H1 (cell line): ENCODE results near the gene KRT81. TPM values are rescaled to one million over a fixed set of nuclear protein-coding genes. Genes with fewer than 3 reads are reported as not detected.

Experiments used
- CTCF ChIA-PET: fragments of 300-600 bp; sonication (Branson Sonifier 250); formaldehyde crosslinking; loops from one replicate; lab custom pipeline; 2021; ENCODE audit not compliant: partially characterized antibody; lab: Charles Lee
- POLR2A ChIA-PET: fragments of 300-600 bp; sonication (Branson Sonifier 250); formaldehyde crosslinking; loops from one replicate; lab custom pipeline; 2021; ENCODE audit warnings: inconsistent platforms; ENCODE audit not compliant: partially characterized antibody; lab: Charles Lee
- DNase-seq, 2 experiments: peaks; one replicate each; pipeline versions ENCODE4 v3.0.0 to v3.0.0-alpha.2; 2010 to 2022; ENCODE audit warnings: low spot score in 2 of 2, low read depth in 1 of 2, mixed read lengths in 1 of 2
- FAIRE-seq: peaks from 2 replicates; lab custom pipeline; 2011; peaks lifted over from hg19 to GRCh38; lab: Jason Lieb, UNC
- H2AFZ ChIP-seq: 2 replicates; pipeline ENCODE4 v1.8.1; 2012; ENCODE audit warnings: low read length, inconsistent platforms
- H2AK5ac ChIP-seq: 2 replicates; pipeline ENCODE4 v1.6.1; 2013; ENCODE audit warnings: low read depth, low read length
- H2BK120ac ChIP-seq: replicated peaks from 2 replicates; pipeline ENCODE3; 2013; ENCODE audit warnings: low read depth, low read length, inconsistent platforms
- H2BK12ac ChIP-seq: 2 replicates; pipeline ENCODE4 v1.6.1; 2013; ENCODE audit warnings: low read depth, low read length
- H2BK15ac ChIP-seq: 2 replicates; pipeline ENCODE4 v1.6.1; 2013; ENCODE audit warnings: low read length
- H2BK20ac ChIP-seq: 2 replicates; pipeline ENCODE4 v1.6.1; 2013; ENCODE audit warnings: low read length
- H2BK5ac ChIP-seq: 2 replicates; pipeline ENCODE4 v1.6.1; 2013; ENCODE audit warnings: low read depth, low read length
- H3K14ac ChIP-seq: 2 replicates; pipeline ENCODE4 v1.6.1; 2013; ENCODE audit warnings: inconsistent platforms; ENCODE audit not compliant: insufficient read length
- H3K18ac ChIP-seq: 2 replicates; pipeline ENCODE4 v1.6.1; 2013; ENCODE audit warnings: low read length; ENCODE audit errors: extremely low read depth
- H3K23ac ChIP-seq: 2 replicates; pipeline ENCODE4 v1.6.1; 2013; ENCODE audit warnings: inconsistent platforms; ENCODE audit not compliant: insufficient read length
- H3K23me2 ChIP-seq: 2 replicates; pipeline ENCODE4 v1.6.1; 2013; ENCODE audit warnings: low read depth, low read length
- H3K27ac ChIP-seq: 2 replicates; pipeline ENCODE4 v1.6.1; 2011; ENCODE audit warnings: low read depth, low read length, inconsistent platforms
- H3K27me3 ChIP-seq, 4 experiments: replicated peaks in 1 of 4; 1 replicate in 1 of 4; 2 replicates in 3 of 4; pipeline versions ENCODE4 v1.6.1 to v1.8.1; 2011 to 2013; ENCODE audit warnings: low read length in 3 of 4, mild to moderate bottlenecking in 3 of 4, inconsistent platforms in 2 of 4, mixed read lengths in 2 of 4, moderate library complexity in 1 of 4; ENCODE audit not compliant: control insufficient read depth in 3 of 4, insufficient read depth in 3 of 4; ENCODE audit errors: extremely low read depth in 1 of 4
- H3K36me3 ChIP-seq, 4 experiments: 2 replicates each; pipeline versions ENCODE4 v1.6.1 to v1.8.1; 2011 to 2013; ENCODE audit warnings: mild to moderate bottlenecking in 4 of 4, low read length in 3 of 4, moderate library complexity in 2 of 4, control low read depth in 1 of 4, inconsistent platforms in 1 of 4; ENCODE audit not compliant: insufficient read depth in 4 of 4, control insufficient read depth in 2 of 4
- H3K4ac ChIP-seq: replicated peaks from 2 replicates; pipeline ENCODE3; 2013; ENCODE audit warnings: low read length, low read depth, mixed read lengths, inconsistent platforms; ENCODE audit not compliant: insufficient read length
- H3K4me1 ChIP-seq, 4 experiments: replicated peaks in 1 of 4; 1 replicate in 1 of 4; 2 replicates in 3 of 4; pipeline versions ENCODE4 v1.6.1 to v1.8.1; 2011 to 2013; ENCODE audit warnings: low read length in 3 of 4, inconsistent platforms in 2 of 4, mixed read lengths in 1 of 4; ENCODE audit not compliant: insufficient read depth in 4 of 4, control insufficient read depth in 3 of 4
- H3K4me2 ChIP-seq, 2 experiments: 2 replicates each; pipeline versions ENCODE4 v1.6.1 to v1.8.1; 2011 to 2013; ENCODE audit warnings: low read depth in 2 of 2, low read length in 2 of 2, control low read depth in 1 of 2, inconsistent platforms in 1 of 2, mild to moderate bottlenecking in 1 of 2; ENCODE audit not compliant: insufficient read depth in 1 of 2
- H3K4me3 ChIP-seq, 4 experiments: fragments of 200-600, 300-600 bp in 1 of 4; sonication (generic), shearing (Covaris generic), sonication (Bioruptor Twin) in 1 of 4; 2 replicates each; pipeline versions ENCODE4 v1.5.1 to v1.8.1; 2011 to 2016; ENCODE audit warnings: low read length in 4 of 4, low read depth in 3 of 4, control low read depth in 2 of 4, inconsistent platforms in 2 of 4, mild to moderate bottlenecking in 2 of 4, mixed read lengths in 1 of 4, moderate library complexity in 1 of 4; ENCODE audit not compliant: insufficient read depth in 2 of 4; ENCODE audit errors: extremely low read depth in 1 of 4
- H3K56ac ChIP-seq: replicated peaks from 2 replicates; pipeline ENCODE3; 2013; ENCODE audit warnings: low read depth, mild to moderate bottlenecking, mixed read lengths, low read length, inconsistent platforms; ENCODE audit not compliant: insufficient read length
- H3K79me1 ChIP-seq: 2 replicates; pipeline ENCODE4 v1.6.1; 2013; ENCODE audit warnings: low read depth, low read length, control low read depth
- H3K79me2 ChIP-seq, 2 experiments: 2 replicates each; pipeline versions ENCODE4 v1.6.1 to v1.8.1; 2012 to 2013; ENCODE audit warnings: low read length in 2 of 2, mild to moderate bottlenecking in 2 of 2, inconsistent platforms in 1 of 2; ENCODE audit not compliant: insufficient read depth in 2 of 2, control insufficient read depth in 1 of 2
- H3K9ac ChIP-seq, 4 experiments: replicated peaks in 1 of 4; 1 replicate in 1 of 4; 2 replicates in 3 of 4; pipeline versions ENCODE4 v1.6.1 to v1.8.1; 2011 to 2013; ENCODE audit warnings: low read depth in 3 of 4, low read length in 3 of 4, control low read depth in 2 of 4, mild to moderate bottlenecking in 2 of 4, moderate library complexity in 2 of 4, inconsistent platforms in 1 of 4; ENCODE audit errors: extremely low read depth in 1 of 4
- H3K9me3 ChIP-seq, 2 experiments: 2 replicates each; pipeline versions ENCODE4 v1.6.1 to v1.8.1; 2012 to 2013; ENCODE audit warnings: mild to moderate bottlenecking in 2 of 2, moderate library complexity in 2 of 2, control low read depth in 1 of 2, inconsistent platforms in 1 of 2, low read depth in 1 of 2, low read length in 1 of 2, mixed read lengths in 1 of 2; ENCODE audit not compliant: insufficient read depth in 2 of 2
- H4K20me1 ChIP-seq, 2 experiments: replicated peaks in 1 of 2; 2 replicates each; pipeline versions ENCODE3 to v1.8.1; 2011 to 2013; ENCODE audit warnings: inconsistent platforms in 2 of 2, low read length in 2 of 2, mild to moderate bottlenecking in 1 of 2; ENCODE audit not compliant: insufficient read depth in 2 of 2, control insufficient read depth in 1 of 2
- H4K5ac ChIP-seq: 2 replicates; pipeline ENCODE4 v1.6.1; 2013; ENCODE audit warnings: low read length, low read depth, mixed read lengths, inconsistent platforms; ENCODE audit not compliant: insufficient read length
- H4K8ac ChIP-seq: 2 replicates; pipeline ENCODE4 v1.8.0; 2013; ENCODE audit warnings: mild to moderate bottlenecking, moderate library complexity, low read length, inconsistent platforms; ENCODE audit not compliant: insufficient read depth; ENCODE audit errors: extremely low read depth
- H4K91ac ChIP-seq: replicated peaks from 2 replicates; pipeline ENCODE3; 2013; ENCODE audit warnings: low read length, mixed read lengths, inconsistent platforms; ENCODE audit not compliant: insufficient read length
- BACH1 ChIP-seq: IDR thresholded peaks from 2 replicates; pipeline ENCODE4 v1.6.1; 2012; ENCODE audit warnings: low read length, improper control_type of control experiment
- BRCA1 ChIP-seq: IDR thresholded peaks from 2 replicates; pipeline ENCODE4 v1.6.1; 2012; ENCODE audit warnings: low read depth, low read length, improper control_type of control experiment
- EP300 ChIP-seq, 2 experiments: IDR thresholded peaks; 1 replicate in 1 of 2; 2 replicates in 1 of 2; pipeline ENCODE4 v1.6.1; 2011 to 2012; ENCODE audit warnings: low read depth in 2 of 2, low read length in 2 of 2, mild to moderate bottlenecking in 2 of 2, borderline replicate concordance in 1 of 2, inconsistent platforms in 1 of 2, moderate library complexity in 1 of 2
- FOSL1 ChIP-seq: IDR thresholded peaks from 2 replicates; pipeline ENCODE4 v1.6.1; 2011; ENCODE audit warnings: mild to moderate bottlenecking, low read depth, low read length, moderate library complexity; ENCODE audit not compliant: insufficient read depth
- KDM4A ChIP-seq: IDR thresholded peaks from one replicate; pipeline ENCODE4 v1.7.1; 2012; ENCODE audit warnings: low read depth, mild to moderate bottlenecking, moderate library complexity, low read length, inconsistent platforms; ENCODE audit not compliant: severe bottlenecking
- RXRA ChIP-seq: IDR thresholded peaks from 2 replicates; pipeline ENCODE4 v1.6.1; 2011; ENCODE audit warnings: low read depth, mild to moderate bottlenecking, low read length, moderate library complexity; ENCODE audit not compliant: insufficient read depth
- SP2 ChIP-seq: IDR thresholded peaks from 2 replicates; pipeline ENCODE4 v1.6.1; 2012; ENCODE audit warnings: mild to moderate bottlenecking, low read length, inconsistent platforms
- SRF ChIP-seq: IDR thresholded peaks from 2 replicates; pipeline ENCODE4 v1.6.1; 2011; ENCODE audit warnings: mild to moderate bottlenecking, low read depth, low read length, moderate library complexity
- WGBS, 2 experiments: shearing (Covaris generic) in 1 of 2; methylation state at CpG; one replicate each; pipeline versions ENCODE4 v1.1.6 to v1.1.7; 2013 to 2015; ENCODE audit warnings: low lambda C conversion rate in 2 of 2, mixed read lengths in 2 of 2, inconsistent platforms in 1 of 2, low coverage in 1 of 2, missing lambda C conversion rate in 1 of 2; ENCODE audit not compliant: insufficient replicate concordance in 2 of 2, insufficient coverage in 1 of 2, insufficient read length in 1 of 2; ENCODE audit errors: extremely low coverage in 1 of 2, missing lambda C conversion rate in 1 of 2; 5-methylcytosine and 5-hydroxymethylcytosine counted together
- polyA plus RNA-seq, 7 experiments: library from polyadenylated mRNA; depleted of rRNA in 3 of 7; stranded (reverse) in 5 of 7; unstranded in 2 of 7; fragments of >200 nt in 5 of 7; fragments of 200-250 nt in 2 of 7; gene quantifications; 1 replicate in 5 of 7; 2 replicates in 1 of 7; 4 replicates in 1 of 7; pipeline versions ENCODE4 v1.2.1 to v1.2.3, GENCODE V29; 2011 to 2013; ENCODE audit warnings: missing spikeins in 2 of 7, mixed read lengths in 2 of 7
- total RNA-seq: library from RNA; stranded (reverse); fragmentation: NEBNext Ultra II Directional; extraction: Animal tissue kit (Norgen Biotek cat#: 25700); gene quantifications from 2 replicates; pipeline ENCODE4 v1.2.1, GENCODE V29; 2021

KRT81 gene
- total and polyA plus RNA-seq, 2 of the 8 experiments (the other 6 are each of a cell fraction or from before 2014, with no cell fraction given) = not detected

- no peaks in the 10 kb centered on the region for H3K4me1 ChIP-seq
- H2BK20ac ChIP-seq = no peak overlapping the region
- peaks cover 0 to 3% (median 0%) of the 10 kb centered on the region in 4 experiments; a peak in 2 of 7 replicates for H3K27me3 ChIP-seq
- ChIA-PET CTCF (interaction anchor here (0.6 to 19.8 kb wide), 28 partner anchors 6 to 582 kb away, joined by 3 to 353 read pairs (median 4); partner anchors contain the start of genes KRT83 and KRT85), POLR2A (no interaction called here)
- H3K27ac ChIP-seq = no peak overlapping the region
- DNase-seq (no peak), FAIRE-seq (no peak)
- H3K23me2 ChIP-seq = peaks cover 1% of the 10 kb centered on the region; the same call in 1 of the 2 replicates
- H3K4me2 ChIP-seq = no peak overlapping the region
- no peak overlapping the region for H3K9ac ChIP-seq
- H2BK120ac ChIP-seq = no peak overlapping the region
- WGBS, 2 experiments = 83% methylated on average over 9 of the region's 9 CpGs; no CpG with 5 or more reads in 1 of the 2 experiments
- TF ChIP-seq BACH1 (no peak), FOSL1 (no peak), EP300 (IDR thresholded peaks at IDR 0.05; ENCODE audit: borderline replicate concordance in 1 of 2, low read depth in 2 of 2, low read length in 2 of 2) (no peak), RXRA (no peak), KDM4A (no peak), SP2 (no peak), BRCA1 (no peak), SRF (no peak)
- no peak overlapping the region for H3K18ac ChIP-seq
- H3K4ac ChIP-seq = no peak overlapping the region
- H3K79me1 ChIP-seq = no peaks in the 10 kb centered on the region
- H3K56ac ChIP-seq = no peak overlapping the region
- H3K36me3 ChIP-seq = no peaks in the 10 kb centered on the region
- H2BK12ac ChIP-seq = no peak overlapping the region
- no peaks in the 10 kb centered on the region; a peak in 1 of 4 replicates for H3K9me3 ChIP-seq
- no peak overlapping the region for H4K8ac ChIP-seq
- H3K4me3 ChIP-seq = no peak overlapping the region
- no peak overlapping the region for H2AK5ac ChIP-seq
- no peak overlapping the region for H3K23ac ChIP-seq
- H3K79me2 ChIP-seq = no peaks in the 10 kb centered on the region
- no peak overlapping the region for H2BK5ac ChIP-seq
- no peak overlapping the region for H4K5ac ChIP-seq
- H2AFZ ChIP-seq = no peak overlapping the region
- H2BK15ac ChIP-seq = no peak overlapping the region
- no peaks in the 10 kb centered on the region for H4K20me1 ChIP-seq
- H3K14ac ChIP-seq = no peak overlapping the region
- no peak overlapping the region for H4K91ac ChIP-seq
These were observed 25.0 kb upstream of the KRT81 start for GRCh38 chr12:52316290-52316689.
